Esophagus muscularis mucosa (tissue), 4 donors: ENCODE measurements around the gene ITGB8.

ENCODE experiments used
- CTCF ChIP-seq, 3 experiments: fragments of 200-600 bp in 2 of 3; fragments of 450-650 bp in 1 of 3; sonication (generic) in 2 of 3; IDR thresholded peaks; one replicate each; pipeline ENCODE4 v1.5.1; 2017 to 2019; ENCODE audit warnings: antibody characterized with exemption in 3 of 3, mild to moderate bottlenecking in 2 of 3, moderate library complexity in 1 of 3
- EP300 ChIP-seq: sonication (generic); formaldehyde crosslinking; IDR thresholded peaks from one replicate; pipeline ENCODE4 v1.6.1; 2017; ENCODE audit warnings: antibody characterized with exemption
- POLR2A ChIP-seq: fragments of 450-650 bp; IDR thresholded peaks from one replicate; pipeline ENCODE4 v1.6.1; 2017; ENCODE audit warnings: antibody characterized with exemption, moderate library complexity, mild to moderate bottlenecking, low read depth
- POLR2AphosphoS5 ChIP-seq, 2 donors: sonication (generic); formaldehyde crosslinking; IDR thresholded peaks; one replicate each; pipeline ENCODE4 v1.6.1; 2017; ENCODE audit warnings: antibody characterized with exemption in 2 of 2

GRCh38 chr7:20401861-20402746 lies 71.4 kb downstream of the ITGB8 start:
- TF ChIP-seq CTCF (IDR thresholded peaks at IDR 0.05) (no peak), POLR2AphosphoS5 (IDR thresholded peaks at IDR 0.05) (no peak), EP300 (no peak), POLR2A (no peak)
